ENCODE results near the gene UQCC5. TPM values are rescaled to one million over a fixed set of nuclear protein-coding genes. Genes with fewer than 3 reads are reported as not detected.
A peak's percentile ranks its signal among the peaks of the same experiment; 100 is the strongest.

UQCC5 gene
- total RNA-seq, 1 donor from 2014 or later = 2.0 TPM

DNA sequence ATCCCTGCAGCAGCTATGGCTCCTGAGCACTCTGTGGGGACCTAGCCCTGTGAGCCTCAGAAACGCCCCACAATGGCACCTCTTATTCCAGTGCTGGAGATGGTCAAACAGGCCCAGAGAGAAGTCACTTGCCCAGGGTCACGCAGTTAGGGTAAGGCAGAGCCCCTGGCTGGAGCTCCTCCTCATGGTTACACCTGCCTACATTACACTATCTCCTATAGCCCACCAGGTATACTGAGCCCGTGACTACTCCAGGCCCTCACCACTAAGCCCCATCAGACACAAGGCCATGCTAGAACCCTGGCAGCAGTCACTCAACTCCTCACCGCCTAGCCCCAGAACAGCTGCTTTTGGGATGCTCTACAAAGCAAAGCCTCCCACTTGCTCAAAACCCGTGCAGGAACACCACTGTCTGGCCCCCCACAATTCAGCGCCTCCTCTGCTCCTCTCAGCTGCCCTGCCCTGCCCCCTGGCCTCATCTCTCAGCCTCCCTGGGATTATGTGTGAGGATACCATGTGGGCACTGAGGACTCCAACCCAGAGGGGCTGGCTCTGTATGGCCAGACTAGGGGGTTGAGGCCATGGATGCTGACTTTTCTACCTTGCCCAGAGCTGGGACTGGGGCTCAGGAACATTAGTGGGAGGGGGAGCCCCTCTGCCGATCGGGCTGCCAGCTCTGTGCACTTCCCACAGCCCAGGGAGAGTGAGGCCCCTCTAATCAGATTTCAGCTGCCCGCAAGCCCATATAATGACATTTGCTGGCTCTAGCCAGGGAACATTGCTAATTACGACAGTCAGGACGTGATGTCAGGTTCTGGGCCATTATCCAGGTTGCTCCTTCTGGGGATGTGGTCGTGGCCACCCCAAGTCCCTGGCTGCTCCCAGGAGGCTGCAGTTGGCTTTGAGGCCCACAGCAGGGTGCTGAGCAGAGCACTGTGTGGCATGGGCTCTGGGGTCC, 6.8 kb upstream of the UQCC5 start:
- Histone ChIP-seq H3K9ac (no peak overlapping the region), H3F3A (ENCODE audit: low read depth) (peaks cover 8% of the 10 kb centered on the region), H2AFZ (replicated peaks) (no peak overlapping the region), H3K4me2 (no peak overlapping the region), H3K4me1 (peaks cover 18% of the 10 kb centered on the region), H3K36me3 (no peaks in the 10 kb centered on the region), H3K27me3 (no peaks in the 10 kb centered on the region), H3K9me3 (ENCODE audit: low read depth) (no peaks in the 10 kb centered on the region), H3K79me2 (ENCODE audit: low read depth) (peaks cover 40% of the 10 kb centered on the region), H4K20me1 (ENCODE audit: low read depth) (peaks cover 54% of the 10 kb centered on the region), H3K27ac (no peak overlapping the region), H3K4me3 (no peak overlapping the region)
- peak overlapping the region; percentile 54 for H3K27ac Mint-ChIP-seq
- TF ChIP-seq EZH2phosphoT487 (IDR thresholded peaks at IDR 0.05) (no peak), EZH2 (IDR thresholded peaks at IDR 0.05) (no peak)
- TF ChIP-seq, protein P1, sequence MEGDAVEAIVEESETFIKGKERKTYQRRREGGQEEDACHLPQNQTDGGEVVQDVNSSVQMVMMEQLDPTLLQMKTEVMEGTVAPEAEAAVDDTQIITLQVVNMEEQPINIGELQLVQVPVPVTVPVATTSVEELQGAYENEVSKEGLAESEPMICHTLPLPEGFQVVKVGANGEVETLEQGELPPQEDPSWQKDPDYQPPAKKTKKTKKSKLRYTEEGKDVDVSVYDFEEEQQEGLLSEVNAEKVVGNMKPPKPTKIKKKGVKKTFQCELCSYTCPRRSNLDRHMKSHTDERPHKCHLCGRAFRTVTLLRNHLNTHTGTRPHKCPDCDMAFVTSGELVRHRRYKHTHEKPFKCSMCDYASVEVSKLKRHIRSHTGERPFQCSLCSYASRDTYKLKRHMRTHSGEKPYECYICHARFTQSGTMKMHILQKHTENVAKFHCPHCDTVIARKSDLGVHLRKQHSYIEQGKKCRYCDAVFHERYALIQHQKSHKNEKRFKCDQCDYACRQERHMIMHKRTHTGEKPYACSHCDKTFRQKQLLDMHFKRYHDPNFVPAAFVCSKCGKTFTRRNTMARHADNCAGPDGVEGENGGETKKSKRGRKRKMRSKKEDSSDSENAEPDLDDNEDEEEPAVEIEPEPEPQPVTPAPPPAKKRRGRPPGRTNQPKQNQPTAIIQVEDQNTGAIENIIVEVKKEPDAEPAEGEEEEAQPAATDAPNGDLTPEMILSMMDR (IDR thresholded peaks at IDR 0.05) = no peak
- H3K4me1 Mint-ChIP-seq = peaks cover 27% of the 10 kb centered on the region
- peaks cover 5% of the 10 kb centered on the region for H3K36me3 Mint-ChIP-seq
- H3K4me3 Mint-ChIP-seq = no peak overlapping the region
- no peaks in the 10 kb centered on the region for H3K9me3 Mint-ChIP-seq
- peaks cover 8% of the 10 kb centered on the region for H3K27me3 Mint-ChIP-seq (ENCODE audit: insufficient read depth, low read depth)
- no peak for DNase-seq (ENCODE audit: low spot score)

DNA sequence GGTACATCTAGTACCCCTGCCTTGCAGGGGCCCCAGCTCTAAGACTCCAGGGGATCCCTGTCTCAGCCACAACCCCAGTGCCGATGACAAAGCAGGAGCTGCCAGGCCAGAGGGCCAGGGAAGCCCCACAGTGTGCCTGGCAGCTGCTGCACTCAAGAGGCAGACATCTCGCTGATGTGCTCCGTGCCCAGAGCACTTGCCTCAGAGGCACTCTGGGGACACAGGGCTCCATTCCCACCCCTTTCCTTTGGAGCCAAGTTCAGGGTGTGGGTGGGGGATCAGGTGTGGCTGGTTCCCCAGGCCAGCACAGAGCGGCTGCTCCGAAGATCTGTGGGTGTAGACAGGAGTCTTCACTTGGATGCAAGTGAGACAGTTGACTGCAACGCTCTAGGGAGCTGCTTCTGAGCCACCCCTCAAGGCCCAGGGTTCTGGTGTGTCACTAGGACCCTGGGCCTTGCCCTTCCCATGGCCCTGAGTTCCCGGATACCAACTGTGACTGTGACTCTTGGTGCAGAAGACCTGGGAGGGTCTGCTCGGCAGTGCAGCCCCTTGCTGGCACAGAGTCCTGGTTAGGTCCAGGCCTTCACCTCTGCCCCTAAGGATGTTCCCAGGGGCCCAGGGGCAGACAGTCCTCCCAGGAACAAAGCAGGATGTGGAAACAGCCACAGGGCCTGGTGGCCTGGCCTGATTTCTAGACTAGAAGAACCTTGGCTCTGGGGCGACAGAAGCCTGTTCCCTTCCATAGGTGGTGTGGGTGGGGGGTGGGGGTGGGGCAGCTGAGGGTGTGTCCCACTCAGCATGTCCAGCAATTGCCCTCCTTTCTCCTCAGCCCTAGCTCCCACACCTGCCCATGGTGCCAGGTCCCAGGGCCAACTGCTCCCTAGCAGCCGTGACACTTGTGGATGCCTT, 5.2 kb upstream of the UQCC5 start:
- no peaks in the 10 kb centered on the region for H3K27me3 ChIP-seq
- H3K4me1 ChIP-seq = peaks cover 25% of the 10 kb centered on the region
- peak; percentile 1 for DNase-seq (ENCODE audit: low spot score)
- no peaks in the 10 kb centered on the region for H3K9me3 ChIP-seq (ENCODE audit: low read depth)
- no peak overlapping the region for H3K9ac ChIP-seq
- H3K4me3 ChIP-seq = no peak overlapping the region
- Mint-ChIP-seq H3K9me3 (no peaks in the 10 kb centered on the region), H3K27me3 (ENCODE audit: insufficient read depth, low read depth) (peaks cover 8% of the 10 kb centered on the region), H3K27ac (no peak overlapping the region), H3K4me3 (no peak overlapping the region), H3K36me3 (peaks cover 5% of the 10 kb centered on the region), H3K4me1 (peaks cover 38% of the 10 kb centered on the region)
- H3K27ac ChIP-seq = no peak overlapping the region
- H3K36me3 ChIP-seq = no peaks in the 10 kb centered on the region
- peak overlapping the region; percentile 88 for H3K4me2 ChIP-seq
- peaks cover 54% of the 10 kb centered on the region for H4K20me1 ChIP-seq (ENCODE audit: low read depth)
- H3F3A ChIP-seq (ENCODE audit: low read depth) = peaks cover 23% of the 10 kb centered on the region
- H3K79me2 ChIP-seq (ENCODE audit: low read depth) = peaks cover 40% of the 10 kb centered on the region
- TF ChIP-seq, protein P1 (IDR thresholded peaks at IDR 0.05) = no peak
- TF ChIP-seq EZH2 (IDR thresholded peaks at IDR 0.05) (no peak), EZH2phosphoT487 (IDR thresholded peaks at IDR 0.05) (no peak)
- no peak overlapping the region for H2AFZ ChIP-seq (replicated peaks)

DNA sequence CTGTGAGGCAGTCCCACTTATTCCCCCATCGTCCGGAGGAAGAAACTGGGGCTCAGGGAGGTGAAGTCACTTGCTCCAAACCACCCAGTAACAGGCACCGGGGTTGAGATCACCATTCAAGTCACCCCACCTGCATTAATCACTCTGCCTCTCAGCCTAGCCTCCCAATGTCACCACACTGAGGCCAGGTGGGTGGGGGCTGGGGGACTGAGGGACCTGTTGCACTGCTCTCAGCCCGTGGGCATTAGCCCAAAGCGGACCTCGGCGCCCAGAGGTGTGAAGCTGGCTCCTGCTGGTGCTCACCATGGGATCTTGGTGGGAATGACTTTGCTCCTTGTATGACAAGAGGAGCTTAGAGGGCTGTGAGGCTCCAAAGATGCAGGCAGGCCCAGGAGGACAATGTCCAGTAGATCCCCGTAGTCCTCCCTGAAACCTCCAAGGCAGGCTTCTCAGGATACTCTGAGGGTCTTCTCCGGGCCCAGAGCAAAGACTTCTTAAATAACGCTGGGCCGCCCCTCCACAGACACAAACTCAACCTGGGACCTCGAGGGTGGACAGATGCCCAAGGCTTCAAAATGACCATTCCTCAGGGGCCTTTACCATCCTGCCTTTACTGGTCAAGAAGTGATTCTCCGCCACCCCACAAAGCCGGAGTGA, 4.4 kb upstream of the UQCC5 start:
- Histone ChIP-seq H3F3A (ENCODE audit: low read depth) (peaks cover 29% of the 10 kb centered on the region), H3K4me3 (peak overlapping the region; percentile 94), H3K27ac (no peak overlapping the region), H3K27me3 (no peaks in the 10 kb centered on the region), H3K9me3 (ENCODE audit: low read depth) (no peaks in the 10 kb centered on the region), H3K79me2 (ENCODE audit: low read depth) (peaks cover 43% of the 10 kb centered on the region), H2AFZ (replicated peaks) (no peak overlapping the region), H3K9ac (no peak overlapping the region), H3K4me2 (peak overlapping the region; percentile 88), H3K4me1 (peaks cover 25% of the 10 kb centered on the region), H4K20me1 (ENCODE audit: low read depth) (peaks cover 51% of the 10 kb centered on the region), H3K36me3 (no peaks in the 10 kb centered on the region)
- Mint-ChIP-seq H3K27ac (no peak overlapping the region), H3K27me3 (ENCODE audit: insufficient read depth, low read depth) (peaks cover 10% of the 10 kb centered on the region), H3K9me3 (no peaks in the 10 kb centered on the region), H3K4me1 (peaks cover 33% of the 10 kb centered on the region), H3K4me3 (peak overlapping the region; percentile 88), H3K36me3 (peaks cover 1% of the 10 kb centered on the region)
- TF ChIP-seq, protein P1 (IDR thresholded peaks at IDR 0.05) = no peak
- no peak for TF ChIP-seq EZH2phosphoT487 (IDR thresholded peaks at IDR 0.05)
- peak; percentile 1 for DNase-seq (ENCODE audit: low spot score)

Measured in neural progenitor cell (in vitro differentiated cells).